ENCODE results near the gene KNDC1. TPM values are rescaled to one million over a fixed set of nuclear protein-coding genes. Genes with fewer than 3 reads are reported as not detected.

The KNDC1 gene
- total and polyA plus RNA-seq, 2 donors (not counting 3 experiments of a cell fraction or from before 2014, with no cell fraction given) = not detected

DNA sequence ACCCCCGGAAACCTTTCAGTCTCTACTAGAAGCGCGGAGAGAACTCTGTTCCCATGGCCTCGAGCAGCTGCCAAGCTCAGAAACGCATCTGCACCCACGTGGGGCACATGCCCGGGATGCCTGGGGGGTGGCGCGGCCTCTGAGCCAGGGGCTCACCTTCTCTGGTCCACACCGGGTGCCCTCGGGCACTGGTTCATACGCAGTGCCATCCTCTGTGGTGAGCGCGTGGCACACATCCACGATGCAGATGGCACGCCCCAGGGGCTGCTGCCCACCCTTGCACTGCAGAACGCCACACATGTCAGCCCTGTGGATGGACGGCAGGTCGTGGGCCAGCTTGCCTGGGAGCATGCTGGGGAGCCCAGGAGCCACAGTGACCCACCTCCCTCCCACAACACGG lies 110.2 kb downstream of the KNDC1 start:
- intact Hi-C loops (cut with micrococcal nuclease) (no loop called here), dilution Hi-C loops (cut with MboI; ENCODE audit: extremely low pct_ligation_motif_present, low sequenced_read_pairs) (no loop called here)
- Histone ChIP-seq H3K9me3 (replicated peaks; ENCODE audit: control insufficient read depth, insufficient read depth, low read length) (no peaks in the 10 kb centered on the region), H4K20me1 (replicated peaks; ENCODE audit: control insufficient read depth, extremely low read depth, insufficient read depth, low read length) (no peaks in the 10 kb centered on the region), H3K36me3 (ENCODE audit: control insufficient read depth in 2 of 2, extremely low read depth in 1 of 2, insufficient read depth in 2 of 2, low read length in 2 of 2) (no peaks in the 10 kb centered on the region), H3K27me3 (ENCODE audit: control insufficient read depth in 2 of 2, insufficient read depth in 2 of 2, low read length in 2 of 2) (no peaks in the 10 kb centered on the region), H3K9me1 (replicated peaks; ENCODE audit: control insufficient read depth, extremely low read depth, insufficient read depth, low read length) (no peaks in the 10 kb centered on the region), H3K79me2 (ENCODE audit: control insufficient read depth, insufficient read depth, low read length) (no peaks in the 10 kb centered on the region), H2AFZ (ENCODE audit: low read depth, low read length) (no peak overlapping the region), H3K9ac (replicated peaks; ENCODE audit: extremely low read depth, insufficient read depth, low read length) (no peak overlapping the region), H3K27ac (ENCODE audit: insufficient read depth, low read depth, low read length) (no peak overlapping the region), H3K4me3 (replicated peaks in 1 of 3; ENCODE audit: insufficient read depth in 1 of 3, low read depth in 1 of 3, low read length in 3 of 3) (no peak overlapping the region), H3K4me2 (ENCODE audit: insufficient read depth, low read length) (no peak overlapping the region), H3K4me1 (ENCODE audit: control insufficient read depth, extremely low read depth, insufficient read depth, low read length) (no peaks in the 10 kb centered on the region)
- FAIRE-seq (no peak), DNase-seq (ENCODE audit: low read depth, low spot score) (no peak)
- CTCF ChIA-PET = interaction anchor here (0.9 kb wide), 1 partner anchor 13 kb away, joined by 3 read pairs; no protein-coding TSS in a partner anchor
- no TSS peak for BruUV-seq (replicated peaks)
- POLR2A ChIA-PET = no interaction called here
- TF ChIP-seq FOS (IDR thresholded peaks at IDR 0.05; ENCODE audit: borderline replicate concordance, insufficient read depth, low read length) (no peak), CTCF (IDR thresholded peaks at IDR 0.05; ENCODE audit: extremely low read depth in 1 of 2, insufficient read depth in 1 of 2, low read depth in 1 of 2, low read length in 2 of 2) (no peak), POLR2AphosphoS5 (IDR thresholded peaks at IDR 0.05; ENCODE audit: insufficient read depth, low read depth, low read length) (no peak), MYC (IDR thresholded peaks at IDR 0.05; ENCODE audit: low read depth, low read length) (no peak), EZH2 (IDR thresholded peaks at IDR 0.05; ENCODE audit: borderline replicate concordance, low read depth, low read length, severe bottlenecking) (no peak), POLR2A (IDR thresholded peaks at IDR 0.05; ENCODE audit: low read depth, low read length) (no peak), JUN (IDR thresholded peaks at IDR 0.05; ENCODE audit: borderline replicate concordance, insufficient read depth, insufficient read length, low read depth) (no peak), GATA2 (IDR thresholded peaks at IDR 0.05; ENCODE audit: insufficient read depth, insufficient read length, low read depth, low read length) (no peak)
- TF ChIP-seq, protein P1, sequence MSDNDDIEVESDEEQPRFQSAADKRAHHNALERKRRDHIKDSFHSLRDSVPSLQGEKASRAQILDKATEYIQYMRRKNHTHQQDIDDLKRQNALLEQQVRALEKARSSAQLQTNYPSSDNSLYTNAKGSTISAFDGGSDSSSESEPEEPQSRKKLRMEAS (IDR thresholded peaks at IDR 0.05; ENCODE audit: insufficient read depth, insufficient read length) = no peak
